HG02678 (cell line): ENCODE data around the gene ALPL.

Experiments used
- ATAC-seq: cut with Tn5 transposase; IDR thresholded peaks from one replicate; pipeline ENCODE4 v1.9.1; 2021; ENCODE audit warnings: mild to moderate bottlenecking, moderate library complexity; ENCODE audit not compliant: unreplicated experiment

ALPL gene

GRCh38 chr1:21526441-21526840 is 17.2 kb downstream of the ALPL start:
- no peak for ATAC-seq

DNA sequence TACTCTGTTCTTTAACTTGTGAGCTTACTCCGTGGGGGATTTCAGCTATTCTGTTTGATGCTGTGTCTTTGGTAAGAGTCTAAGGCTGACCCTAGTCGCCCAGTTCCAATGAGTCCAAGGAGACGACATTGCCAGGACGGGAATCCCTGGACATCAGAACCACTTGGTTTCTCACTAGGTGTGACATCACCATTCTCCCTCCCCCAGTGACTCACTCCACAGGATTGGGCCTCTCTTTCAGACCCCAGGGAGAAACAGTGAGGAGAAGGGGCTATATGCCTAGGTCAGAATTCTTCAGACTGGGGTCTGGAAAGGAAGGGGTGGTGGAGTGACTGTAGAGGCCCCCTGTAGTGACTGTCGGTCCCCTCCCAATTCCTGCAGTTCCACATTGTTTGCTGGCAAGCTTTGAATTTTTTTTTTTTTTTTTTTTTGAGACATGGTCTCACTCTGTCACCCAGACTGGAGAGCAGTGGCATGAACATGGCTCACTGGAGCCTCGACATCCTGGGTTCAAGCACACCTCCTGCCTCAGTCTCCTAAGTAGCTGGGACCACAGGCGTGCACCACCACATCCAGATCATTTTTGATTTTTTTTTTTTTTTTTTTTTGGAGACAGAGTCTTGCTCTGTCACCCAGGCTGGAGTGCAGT is 21.3 kb downstream of the ALPL start:
- ATAC-seq: no peak

DNA sequence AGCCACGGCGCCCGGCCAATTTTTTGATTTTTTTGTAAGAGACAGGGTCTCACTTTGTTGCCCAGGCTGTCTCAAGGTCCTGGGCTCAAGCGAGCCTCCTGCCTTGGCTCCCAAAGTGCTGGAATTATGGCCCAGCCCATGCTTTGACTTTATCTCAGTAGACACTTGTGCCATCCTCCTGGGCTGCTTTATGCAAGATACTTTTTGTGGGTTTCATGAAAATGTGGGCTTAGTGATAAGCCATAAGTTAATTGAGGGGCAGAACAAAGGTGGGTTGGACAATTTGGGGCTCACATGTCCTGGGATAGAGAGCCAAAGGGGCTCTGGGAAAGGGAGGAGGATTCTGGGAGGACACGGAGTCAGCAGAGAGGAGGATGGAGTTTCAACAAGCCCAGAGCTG is 22.0 kb downstream of the ALPL start:
- no peak for ATAC-seq

DNA sequence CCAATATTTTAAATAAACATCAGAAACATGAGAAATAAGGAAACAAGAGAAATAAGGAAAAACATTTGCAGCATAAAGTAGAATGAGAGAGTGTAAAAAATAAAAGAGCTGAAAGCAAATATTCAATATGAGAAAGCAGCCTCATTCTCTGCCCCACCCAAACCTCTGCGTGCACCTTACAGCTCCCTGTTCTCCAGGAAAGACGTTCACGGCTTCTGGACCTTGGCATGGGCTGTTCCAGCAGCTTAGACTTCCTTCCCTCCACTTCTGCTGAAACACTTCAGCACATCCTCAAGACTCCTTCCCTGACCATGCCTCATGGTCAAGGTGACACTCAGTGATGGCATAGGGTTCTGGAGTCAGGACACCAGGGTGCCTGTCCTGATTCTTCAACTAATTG is 23.3 kb downstream of the ALPL start:
- no peak for ATAC-seq

- no peak for ATAC-seq
These were observed 23.8 kb downstream of the ALPL start for GRCh38 chr1:21532992-21533534.

- ATAC-seq: no peak
These were observed 24.9 kb downstream of the ALPL start for GRCh38 chr1:21534146-21534545.

DNA sequence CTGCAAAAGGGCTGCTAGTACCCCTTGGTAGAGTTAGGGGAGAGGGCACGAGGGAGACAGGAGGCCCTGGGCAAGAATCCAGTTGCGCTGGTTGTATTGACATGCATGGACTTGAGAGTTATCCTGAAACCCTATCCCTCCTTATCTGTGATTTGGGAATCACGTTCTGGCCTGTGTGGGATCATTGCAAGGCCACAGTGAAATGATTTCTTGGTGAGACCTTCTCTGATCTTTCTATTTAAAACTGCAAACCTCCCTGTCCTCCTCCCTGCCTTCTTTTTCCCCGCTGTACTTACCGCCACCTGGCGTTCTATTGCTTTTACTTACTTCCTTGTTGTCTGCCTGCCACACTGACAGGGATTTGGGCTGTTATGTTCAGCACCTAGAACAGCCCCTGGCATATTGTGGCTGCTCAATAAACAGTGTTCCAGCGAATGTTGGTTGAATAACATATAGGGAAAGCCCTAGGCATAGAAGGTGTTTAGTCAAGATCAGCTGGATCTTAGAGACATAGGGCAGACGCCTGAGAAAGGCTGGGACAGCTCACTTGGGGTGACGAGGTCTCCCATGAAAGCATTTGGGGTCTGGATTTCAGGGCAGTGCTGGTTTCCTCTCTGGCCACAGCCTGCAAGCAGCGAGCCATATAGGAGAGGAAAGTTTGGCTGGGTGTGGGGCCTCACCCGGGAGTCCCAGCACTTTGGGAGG is 25.6 kb downstream of the ALPL start:
- no peak for ATAC-seq

- no peak for ATAC-seq
These were observed 27.0 kb downstream of the ALPL start for GRCh38 chr1:21536218-21536617.

- no peak for ATAC-seq
These were observed 28.3 kb downstream of the ALPL start for GRCh38 chr1:21537511-21537931.

DNA sequence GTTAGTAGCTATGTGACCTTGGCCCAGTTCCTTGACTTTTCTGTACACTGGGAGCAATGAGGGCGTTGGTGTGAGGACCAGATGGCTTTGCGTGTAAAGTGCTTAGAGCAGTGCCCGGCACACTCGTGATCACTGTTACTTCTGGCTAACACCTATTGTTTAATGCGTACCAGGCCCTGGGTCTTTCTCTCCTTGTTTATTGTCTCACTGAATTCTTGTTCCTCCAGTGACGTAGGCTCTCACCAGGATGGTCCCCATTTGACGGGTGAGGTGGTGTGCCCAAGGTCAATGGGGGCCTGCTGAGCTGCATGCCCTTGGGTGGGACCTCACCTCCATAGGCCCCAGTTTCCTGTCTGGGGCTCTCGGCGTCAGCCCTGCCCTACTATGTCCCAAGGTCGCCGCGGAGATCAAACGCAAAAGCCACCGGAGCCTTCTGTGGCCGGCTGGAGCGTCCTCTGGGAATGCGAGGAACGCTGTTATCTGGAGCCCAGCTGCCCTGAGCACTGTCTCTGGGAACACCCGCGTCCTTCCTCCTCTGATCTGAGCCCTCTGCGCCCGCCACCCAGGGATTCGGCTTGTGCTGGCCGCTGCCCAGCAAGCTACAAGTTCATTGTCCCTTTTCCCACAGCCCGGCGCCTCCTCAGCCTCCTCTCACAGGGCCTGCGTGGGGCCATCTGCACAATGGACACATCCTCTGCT is 28.9 kb downstream of the ALPL start:
- no peak for ATAC-seq

- no peak for ATAC-seq
These were observed 30.7 kb downstream of the ALPL start for GRCh38 chr1:21539933-21540332.

- ATAC-seq: no peak
These were observed 32.1 kb downstream of the ALPL start for GRCh38 chr1:21541329-21541728.

DNA sequence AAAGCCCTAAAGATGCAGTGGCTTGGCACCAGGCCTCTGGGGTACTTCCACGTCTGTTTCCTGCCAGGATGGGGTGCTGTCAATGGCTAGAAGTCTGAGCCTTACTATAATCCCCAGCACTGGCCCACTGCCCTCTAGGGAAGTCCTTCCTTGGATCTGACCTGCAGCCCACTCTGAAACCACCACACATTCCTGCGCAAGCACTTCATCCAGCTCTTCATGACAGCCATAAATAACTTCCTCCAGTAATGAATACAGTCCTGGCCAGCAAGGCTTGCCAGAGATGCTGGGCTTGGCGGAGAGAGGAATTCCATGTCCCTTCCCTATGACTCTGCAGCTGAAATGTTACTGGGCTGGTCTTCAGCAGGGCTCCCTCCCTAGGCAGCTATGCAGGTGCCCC is 32.6 kb downstream of the ALPL start:
- no peak for ATAC-seq

DNA sequence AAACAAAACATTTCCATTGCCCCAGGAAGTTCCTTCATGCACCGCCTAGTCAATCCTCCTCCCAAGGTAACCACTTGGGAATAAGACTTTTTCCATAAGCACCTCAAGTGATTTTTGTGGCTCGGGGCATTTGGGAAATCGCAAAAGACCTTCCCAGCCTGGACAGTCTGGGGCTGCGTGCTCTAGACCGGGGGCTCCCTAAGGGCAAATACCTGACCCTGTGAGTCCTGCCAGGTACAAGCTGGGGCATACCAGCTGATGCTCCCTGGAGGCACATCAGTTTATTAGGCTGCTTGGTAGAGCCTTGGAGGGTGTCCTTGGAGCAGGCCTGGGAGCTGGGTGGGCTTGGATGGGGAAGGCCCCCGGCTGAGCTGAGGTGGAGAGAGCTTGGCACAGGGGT is 34.4 kb downstream of the ALPL start:
- no peak for ATAC-seq

DNA sequence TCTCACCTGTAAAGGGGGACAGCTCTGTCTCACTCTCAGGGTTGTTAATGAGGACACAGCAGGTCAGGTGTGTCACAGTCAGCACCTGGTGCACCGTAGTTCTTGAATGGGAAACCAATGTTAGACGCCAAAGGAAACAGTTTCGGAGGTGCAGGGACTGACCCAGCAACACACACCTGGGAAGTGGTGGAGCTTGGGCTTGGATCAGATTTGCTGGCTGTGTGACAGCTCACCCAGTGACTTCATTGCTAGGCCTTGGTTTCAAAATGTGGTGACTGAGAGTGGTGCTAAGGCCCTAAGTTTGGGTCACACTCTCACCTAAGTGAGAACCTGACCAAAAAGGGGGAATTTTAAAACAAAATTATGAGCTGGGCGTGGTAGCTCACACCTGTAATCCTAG is 34.9 kb downstream of the ALPL start:
- ATAC-seq: no peak

DNA sequence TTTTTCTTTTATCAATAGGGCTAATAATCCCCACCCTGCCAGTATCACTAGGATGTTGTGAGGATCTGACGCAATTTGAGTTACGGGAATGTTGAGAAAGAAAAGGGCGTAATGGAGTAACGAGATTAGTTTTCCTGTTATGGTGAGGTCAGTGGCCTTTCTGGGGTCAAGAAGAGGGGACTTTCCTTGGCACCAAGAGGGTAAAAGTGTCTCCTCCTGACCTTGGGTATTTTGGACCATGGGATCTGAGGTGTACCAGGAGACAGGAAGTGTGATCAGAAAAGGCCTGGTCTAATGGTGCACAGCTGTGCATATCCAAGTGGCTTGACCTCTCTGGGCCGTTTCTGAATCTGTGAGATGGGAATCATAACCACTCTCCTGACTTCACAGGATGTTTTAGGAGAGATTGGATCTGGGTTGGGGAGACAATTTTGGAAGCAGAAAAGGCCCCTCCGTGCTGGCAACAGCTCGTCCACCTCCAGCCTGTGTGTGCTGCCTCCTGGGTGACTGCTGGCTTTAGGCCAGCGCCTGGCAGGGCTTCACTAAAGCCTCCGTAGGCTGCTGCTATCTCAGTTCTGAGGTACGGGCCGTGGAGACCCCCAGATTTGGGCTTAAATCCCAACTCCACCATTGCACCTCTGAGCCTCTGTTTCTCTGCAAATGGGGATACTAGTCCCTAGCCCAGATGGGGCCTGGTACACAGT is 37.1 kb downstream of the ALPL start:
- ATAC-seq: no peak

DNA sequence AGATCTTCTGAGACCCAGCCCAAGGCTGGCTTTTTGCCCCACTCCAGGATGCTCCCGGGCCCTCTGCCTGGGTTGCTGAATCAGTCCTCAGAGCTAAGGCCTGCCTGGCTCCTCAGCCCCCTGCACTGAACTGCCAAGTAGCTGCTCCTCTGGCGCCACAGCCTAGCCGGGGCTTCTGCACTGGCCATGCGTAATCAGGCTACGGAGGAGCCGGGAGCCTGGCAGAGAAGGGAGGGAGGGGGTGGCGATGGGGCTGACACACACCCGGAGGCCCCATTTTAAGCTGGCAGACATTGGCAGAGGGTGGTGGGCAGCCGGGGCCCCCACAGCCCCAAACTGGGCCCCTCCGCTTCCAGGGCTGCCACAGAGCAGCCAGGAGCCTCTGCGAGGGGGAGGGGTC is 38.7 kb downstream of the ALPL start:
- ATAC-seq: no peak

GRCh38 chr1:21550097-21550496 is 40.9 kb downstream of the ALPL start:
- no peak for ATAC-seq

GRCh38 chr1:21550866-21551475 is 41.7 kb downstream of the ALPL start:
- ATAC-seq: no peak

DNA sequence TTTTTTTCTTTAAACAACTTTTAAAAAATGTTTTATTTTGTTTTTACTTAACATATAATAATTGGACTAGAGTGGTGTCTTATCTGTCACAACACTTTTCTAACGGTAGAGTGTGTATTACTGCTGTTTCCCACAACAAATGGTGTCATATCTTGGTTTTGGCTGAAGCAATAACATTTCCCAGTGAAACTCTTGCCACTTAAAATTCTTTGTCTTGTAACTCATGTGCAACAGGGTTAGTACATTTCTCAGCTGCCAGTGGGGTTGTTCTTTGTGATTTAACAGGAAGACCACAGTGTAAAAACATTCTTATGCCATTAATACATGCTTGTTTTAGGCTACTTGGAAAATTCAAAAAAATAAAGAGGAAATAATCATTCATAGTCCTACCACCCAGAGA is 43.5 kb downstream of the ALPL start:
- ATAC-seq: no peak
